Adrenal gland (tissue), 5 donors: Measurements from ENCODE around the gene USP6NL.

Experiments
- CTCF ChIP-seq, 6 experiments: fragments of 450-650 bp in 4 of 6; fragments of 200-600 bp in 2 of 6; sonication (generic) in 1 of 6; IDR thresholded peaks; 1 replicate in 5 of 6; 2 replicates in 1 of 6; pipeline versions ENCODE4 v1.5.1 to v1.8.0; 2016 to 2021; ENCODE audit warnings: antibody characterized with exemption in 6 of 6, mild to moderate bottlenecking in 2 of 6, moderate library complexity in 1 of 6
- POLR2A ChIP-seq, 2 donors: fragments of 450-650 bp; IDR thresholded peaks; one replicate each; pipeline ENCODE4 v1.6.1; 2017; ENCODE audit warnings: antibody characterized with exemption in 2 of 2, mild to moderate bottlenecking in 2 of 2, moderate library complexity in 1 of 2
- donor health status: DM: no; HTN: no; CAD: no.

GRCh38 chr10:11493646-11494045 is 117.8 kb downstream of the USP6NL start:
- TF ChIP-seq CTCF (IDR thresholded peaks at IDR 0.05) = no peak
- TF ChIP-seq POLR2A (IDR thresholded peaks at IDR 0.05) = no peak
